HEK293 (cell line): ENCODE data around the gene NLGN1.

Experiments used
- CTCF ChIA-PET: fragments of 350-600 bp; formaldehyde crosslinking; extraction: SDS; loops from one replicate; lab custom pipeline; 2021; ENCODE audit warnings: antibody characterized with exemption; lab: Yijun Ruan, JAX
- POLR2A ChIA-PET: fragments of 300-600 bp; formaldehyde crosslinking; extraction: SDS; loops from one replicate; lab custom pipeline; 2020; ENCODE audit warnings: antibody characterized with exemption, inconsistent platforms; lab: Yijun Ruan, JAX
- H3K27ac ChIP-seq: fragments of 200-500 bp; sonication (Bioruptor generic); 2 replicates; pipeline ENCODE4 v1.5.1; 2014; ENCODE audit warnings: low read depth, low read length, control low read depth, inconsistent platforms; ENCODE audit errors: extremely low read depth
- H3K36me3 ChIP-seq, 2 experiments: fragments of 200-500 bp in 1 of 2; sonication (Bioruptor generic) in 1 of 2; 1 replicate in 1 of 2; 2 replicates in 1 of 2; pipeline ENCODE4 v1.5.1; 2014 to 2017; ENCODE audit warnings: inconsistent platforms in 2 of 2, low read length in 2 of 2; ENCODE audit not compliant: control insufficient read depth in 2 of 2, insufficient read depth in 1 of 2
- H3K4me1 ChIP-seq: fragments of 200-500 bp; sonication (Bioruptor generic); 2 replicates; pipeline ENCODE4 v1.5.1; 2014; ENCODE audit warnings: mild to moderate bottlenecking, low read length, inconsistent platforms; ENCODE audit not compliant: control insufficient read depth, insufficient read depth
- H3K4me3 ChIP-seq: 2 replicates; pipeline ENCODE4 v1.5.1; 2011; ENCODE audit warnings: low read depth, mild to moderate bottlenecking, control low read depth, low read length, moderate library complexity
- H3K9me3 ChIP-seq: fragments of 200-500 bp; sonication (Bioruptor generic); 2 replicates; pipeline ENCODE4 v1.5.1; 2014; ENCODE audit warnings: low read depth, low read length, inconsistent platforms; ENCODE audit not compliant: control insufficient read depth, insufficient read depth
- BCL11B ChIP-seq: fragments of 450-650 bp; formaldehyde crosslinking; IDR thresholded peaks from 2 replicates; pipeline ENCODE4 v1.5.1; 2016; ENCODE audit warnings: low read depth, missing biosample characterization, missing genetic modification characterization
- OSR2 ChIP-seq: fragments of 450-650 bp; formaldehyde crosslinking; IDR thresholded peaks from 2 replicates; pipeline ENCODE4 v1.5.1; 2016; ENCODE audit warnings: missing biosample characterization, missing genetic modification characterization
- SETDB1 ChIP-seq: IDR thresholded peaks from one replicate; pipeline ENCODE4 v1.6.1; 2017; ENCODE audit warnings: mild to moderate bottlenecking, low read length, moderate library complexity, mixed read lengths; ENCODE audit not compliant: insufficient read length
- ZBTB21 ChIP-seq: fragments of 450-650 bp; formaldehyde crosslinking; IDR thresholded peaks from 2 replicates; pipeline ENCODE4 v1.5.1; 2017; ENCODE audit warnings: missing biosample characterization, missing genetic modification characterization
- ZNF169 ChIP-seq: fragments of 450-650 bp; formaldehyde crosslinking; IDR thresholded peaks from 2 replicates; pipeline ENCODE4 v1.5.1; 2016; ENCODE audit warnings: missing biosample characterization, missing genetic modification characterization
- ZNF211 ChIP-seq: fragments of 450-650 bp; formaldehyde crosslinking; IDR thresholded peaks from 2 replicates; pipeline ENCODE4 v1.5.1; 2016; ENCODE audit warnings: low read depth, missing biosample characterization, missing genetic modification characterization
- ZNF404 ChIP-seq: fragments of 450-650 bp; formaldehyde crosslinking; IDR thresholded peaks from 2 replicates; pipeline ENCODE4 v1.5.1; 2017; ENCODE audit warnings: missing biosample characterization, missing genetic modification characterization
- ZNF830 ChIP-seq: fragments of 450-650 bp; IDR thresholded peaks from 2 replicates; pipeline ENCODE4 v1.5.0; 2018; ENCODE audit warnings: missing biosample characterization, missing genetic modification characterization, low read depth, mild to moderate bottlenecking, moderate library complexity
- ZSCAN30 ChIP-seq: fragments of 450-650 bp; IDR thresholded peaks from 2 replicates; pipeline ENCODE4 v1.5.1; 2018; ENCODE audit warnings: missing biosample characterization, mild to moderate bottlenecking, missing genetic modification characterization, moderate library complexity
- TF ChIP-seq, protein P1 (sequence below): fragments of 450-650 bp; formaldehyde crosslinking; IDR thresholded peaks from 2 replicates; pipeline ENCODE4 v1.5.1; 2016; ENCODE audit warnings: missing biosample characterization, missing genetic modification characterization
- TF ChIP-seq, protein P2 (sequence below): fragments of 450-650 bp; formaldehyde crosslinking; IDR thresholded peaks from 2 replicates; pipeline ENCODE4 v1.5.1; 2016; ENCODE audit warnings: missing biosample characterization, missing genetic modification characterization
- TF ChIP-seq, protein P3 (sequence below): sonication (generic); formaldehyde crosslinking; IDR thresholded peaks from 2 replicates; pipeline ENCODE4 v1.8.1; 2022; ENCODE audit warnings: mild to moderate bottlenecking, moderate library complexity, missing genetic modification reagents
- TF ChIP-seq, protein P4 (sequence below): fragments of 450-650 bp; formaldehyde crosslinking; optimal IDR thresholded peaks from 2 replicates; pipeline ENCODE3; 2016; ENCODE audit warnings: missing biosample characterization, mild to moderate bottlenecking, missing genetic modification characterization
- TF ChIP-seq, protein P5 (sequence below): fragments of 450-650 bp; formaldehyde crosslinking; conservative IDR thresholded peaks from 2 replicates; pipeline ENCODE4 v1.5.1; 2016; ENCODE audit warnings: low read depth, missing biosample characterization, missing genetic modification characterization
- TF ChIP-seq, protein P6 (sequence below): fragments of 450-650 bp; formaldehyde crosslinking; IDR thresholded peaks from 2 replicates; pipeline ENCODE4 v1.5.1; 2016; ENCODE audit warnings: missing biosample characterization, missing genetic modification characterization
- TF ChIP-seq, protein P7 (sequence below): fragments of 450-650 bp; formaldehyde crosslinking; IDR thresholded peaks from 2 replicates; pipeline ENCODE4 v1.5.1; 2016; ENCODE audit warnings: missing biosample characterization, missing genetic modification characterization
- TF ChIP-seq, protein P8 (sequence below): fragments of 450-650 bp; formaldehyde crosslinking; IDR thresholded peaks from 2 replicates; pipeline ENCODE4 v1.5.1; 2017; ENCODE audit warnings: missing biosample characterization, mild to moderate bottlenecking, missing genetic modification characterization, moderate library complexity

Gene NLGN1

DNA sequence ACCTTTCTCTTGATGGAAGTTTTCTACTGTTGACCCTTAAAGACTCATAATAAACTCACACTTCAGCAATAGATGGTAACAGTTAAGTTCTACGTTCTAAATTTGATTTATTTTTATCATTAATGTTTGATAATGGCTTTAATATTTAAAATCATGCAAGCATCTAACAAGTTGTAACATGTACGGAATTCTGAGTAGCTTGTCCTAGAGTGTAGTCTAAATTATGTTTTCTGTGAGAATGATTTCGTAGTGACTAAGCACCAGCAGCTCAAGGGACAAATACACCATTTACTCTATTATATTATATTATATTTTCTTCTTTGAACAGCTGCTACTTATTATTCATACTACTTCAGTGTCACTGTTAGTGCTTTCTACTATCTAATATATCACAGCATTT, 345.6 kb downstream of the NLGN1 start (continued):
- TF ChIP-seq ZBTB21 (tag by site-specific recombination), result no peak
- TF ChIP-seq ZNF169 (tag by site-specific recombination), result no peak
- no peak for TF ChIP-seq BCL11B (tag by site-specific recombination)
- TF ChIP-seq, protein P1, sequence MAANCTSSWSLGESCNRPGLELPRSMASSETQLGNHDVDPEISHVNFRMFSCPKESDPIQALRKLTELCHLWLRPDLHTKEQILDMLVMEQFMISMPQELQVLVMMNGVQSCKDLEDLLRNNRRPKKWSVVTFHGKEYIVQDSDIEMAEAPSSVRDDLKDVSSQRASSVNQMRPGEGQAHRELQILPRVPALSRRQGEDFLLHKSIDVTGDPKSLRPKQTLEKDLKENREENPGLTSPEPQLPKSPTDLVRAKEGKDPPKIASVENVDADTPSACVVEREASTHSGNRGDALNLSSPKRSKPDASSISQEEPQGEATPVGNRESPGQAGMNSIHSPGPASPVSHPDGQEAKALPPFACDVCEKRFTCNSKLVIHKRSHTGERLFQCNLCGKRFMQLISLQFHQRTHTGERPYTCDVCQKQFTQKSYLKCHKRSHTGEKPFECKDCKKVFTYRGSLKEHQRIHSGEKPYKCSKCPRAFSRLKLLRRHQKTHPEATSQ (tag by site-specific recombination), result no peak
- TF ChIP-seq ZNF404, result no peak
- TF ChIP-seq, protein P2, sequence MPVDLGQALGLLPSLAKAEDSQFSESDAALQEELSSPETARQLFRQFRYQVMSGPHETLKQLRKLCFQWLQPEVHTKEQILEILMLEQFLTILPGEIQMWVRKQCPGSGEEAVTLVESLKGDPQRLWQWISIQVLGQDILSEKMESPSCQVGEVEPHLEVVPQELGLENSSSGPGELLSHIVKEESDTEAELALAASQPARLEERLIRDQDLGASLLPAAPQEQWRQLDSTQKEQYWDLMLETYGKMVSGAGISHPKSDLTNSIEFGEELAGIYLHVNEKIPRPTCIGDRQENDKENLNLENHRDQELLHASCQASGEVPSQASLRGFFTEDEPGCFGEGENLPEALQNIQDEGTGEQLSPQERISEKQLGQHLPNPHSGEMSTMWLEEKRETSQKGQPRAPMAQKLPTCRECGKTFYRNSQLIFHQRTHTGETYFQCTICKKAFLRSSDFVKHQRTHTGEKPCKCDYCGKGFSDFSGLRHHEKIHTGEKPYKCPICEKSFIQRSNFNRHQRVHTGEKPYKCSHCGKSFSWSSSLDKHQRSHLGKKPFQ, result no peak
- TF ChIP-seq ZNF830, result no peak
- TF ChIP-seq, protein P3, sequence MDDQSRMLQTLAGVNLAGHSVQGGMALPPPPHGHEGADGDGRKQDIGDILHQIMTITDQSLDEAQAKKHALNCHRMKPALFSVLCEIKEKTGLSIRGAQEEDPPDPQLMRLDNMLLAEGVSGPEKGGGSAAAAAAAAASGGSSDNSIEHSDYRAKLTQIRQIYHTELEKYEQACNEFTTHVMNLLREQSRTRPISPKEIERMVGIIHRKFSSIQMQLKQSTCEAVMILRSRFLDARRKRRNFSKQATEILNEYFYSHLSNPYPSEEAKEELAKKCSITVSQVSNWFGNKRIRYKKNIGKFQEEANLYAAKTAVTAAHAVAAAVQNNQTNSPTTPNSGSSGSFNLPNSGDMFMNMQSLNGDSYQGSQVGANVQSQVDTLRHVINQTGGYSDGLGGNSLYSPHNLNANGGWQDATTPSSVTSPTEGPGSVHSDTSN (CRISPR knock-in tag), result no peak
- TF ChIP-seq SETDB1, result no peak

DNA sequence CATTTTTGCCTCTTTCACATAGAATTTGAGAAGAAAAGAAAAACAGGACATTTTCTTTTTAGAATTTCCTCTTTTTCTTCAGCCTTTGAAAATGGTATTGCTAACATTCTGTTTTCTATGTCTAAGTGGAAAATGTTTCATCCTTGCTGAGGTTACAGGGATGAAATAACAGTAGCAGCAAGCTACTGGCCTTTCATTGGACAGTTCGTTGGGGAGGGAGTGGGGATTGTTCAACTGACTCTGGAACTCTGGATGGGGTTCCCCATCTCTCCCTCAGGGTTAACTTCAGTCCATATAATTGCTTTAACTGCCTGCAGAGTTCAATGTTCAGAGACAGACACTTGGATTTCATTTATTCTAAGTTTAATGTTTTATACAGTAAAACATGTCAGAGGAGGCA, 346.0 kb downstream of the NLGN1 start:
- POLR2A ChIA-PET, result no interaction called here
- CTCF ChIA-PET, result interaction anchor here (0.6 kb wide), 1 partner anchor 148 kb away, joined by 4 read pairs; no protein-coding TSS in a partner anchor
- no peaks in the 10 kb centered on the region for H3K36me3 ChIP-seq
- no peak overlapping the region for H3K27ac ChIP-seq
- no peaks in the 10 kb centered on the region for H3K4me1 ChIP-seq
- no peak overlapping the region for H3K4me3 ChIP-seq
- no peaks in the 10 kb centered on the region for H3K9me3 ChIP-seq
- no peak for TF ChIP-seq ZNF211
- TF ChIP-seq, protein P4, sequence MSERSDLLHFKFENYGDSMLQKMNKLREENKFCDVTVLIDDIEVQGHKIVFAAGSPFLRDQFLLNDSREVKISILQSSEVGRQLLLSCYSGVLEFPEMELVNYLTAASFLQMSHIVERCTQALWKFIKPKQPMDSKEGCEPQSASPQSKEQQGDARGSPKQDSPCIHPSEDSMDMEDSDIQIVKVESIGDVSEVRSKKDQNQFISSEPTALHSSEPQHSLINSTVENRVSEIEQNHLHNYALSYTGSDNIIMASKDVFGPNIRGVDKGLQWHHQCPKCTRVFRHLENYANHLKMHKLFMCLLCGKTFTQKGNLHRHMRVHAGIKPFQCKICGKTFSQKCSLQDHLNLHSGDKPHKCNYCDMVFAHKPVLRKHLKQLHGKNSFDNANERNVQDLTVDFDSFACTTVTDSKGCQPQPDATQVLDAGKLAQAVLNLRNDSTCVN (tag by site-specific recombination), result no peak
- no peak for TF ChIP-seq ZSCAN30 (tag by site-specific recombination)
- TF ChIP-seq, protein P5, sequence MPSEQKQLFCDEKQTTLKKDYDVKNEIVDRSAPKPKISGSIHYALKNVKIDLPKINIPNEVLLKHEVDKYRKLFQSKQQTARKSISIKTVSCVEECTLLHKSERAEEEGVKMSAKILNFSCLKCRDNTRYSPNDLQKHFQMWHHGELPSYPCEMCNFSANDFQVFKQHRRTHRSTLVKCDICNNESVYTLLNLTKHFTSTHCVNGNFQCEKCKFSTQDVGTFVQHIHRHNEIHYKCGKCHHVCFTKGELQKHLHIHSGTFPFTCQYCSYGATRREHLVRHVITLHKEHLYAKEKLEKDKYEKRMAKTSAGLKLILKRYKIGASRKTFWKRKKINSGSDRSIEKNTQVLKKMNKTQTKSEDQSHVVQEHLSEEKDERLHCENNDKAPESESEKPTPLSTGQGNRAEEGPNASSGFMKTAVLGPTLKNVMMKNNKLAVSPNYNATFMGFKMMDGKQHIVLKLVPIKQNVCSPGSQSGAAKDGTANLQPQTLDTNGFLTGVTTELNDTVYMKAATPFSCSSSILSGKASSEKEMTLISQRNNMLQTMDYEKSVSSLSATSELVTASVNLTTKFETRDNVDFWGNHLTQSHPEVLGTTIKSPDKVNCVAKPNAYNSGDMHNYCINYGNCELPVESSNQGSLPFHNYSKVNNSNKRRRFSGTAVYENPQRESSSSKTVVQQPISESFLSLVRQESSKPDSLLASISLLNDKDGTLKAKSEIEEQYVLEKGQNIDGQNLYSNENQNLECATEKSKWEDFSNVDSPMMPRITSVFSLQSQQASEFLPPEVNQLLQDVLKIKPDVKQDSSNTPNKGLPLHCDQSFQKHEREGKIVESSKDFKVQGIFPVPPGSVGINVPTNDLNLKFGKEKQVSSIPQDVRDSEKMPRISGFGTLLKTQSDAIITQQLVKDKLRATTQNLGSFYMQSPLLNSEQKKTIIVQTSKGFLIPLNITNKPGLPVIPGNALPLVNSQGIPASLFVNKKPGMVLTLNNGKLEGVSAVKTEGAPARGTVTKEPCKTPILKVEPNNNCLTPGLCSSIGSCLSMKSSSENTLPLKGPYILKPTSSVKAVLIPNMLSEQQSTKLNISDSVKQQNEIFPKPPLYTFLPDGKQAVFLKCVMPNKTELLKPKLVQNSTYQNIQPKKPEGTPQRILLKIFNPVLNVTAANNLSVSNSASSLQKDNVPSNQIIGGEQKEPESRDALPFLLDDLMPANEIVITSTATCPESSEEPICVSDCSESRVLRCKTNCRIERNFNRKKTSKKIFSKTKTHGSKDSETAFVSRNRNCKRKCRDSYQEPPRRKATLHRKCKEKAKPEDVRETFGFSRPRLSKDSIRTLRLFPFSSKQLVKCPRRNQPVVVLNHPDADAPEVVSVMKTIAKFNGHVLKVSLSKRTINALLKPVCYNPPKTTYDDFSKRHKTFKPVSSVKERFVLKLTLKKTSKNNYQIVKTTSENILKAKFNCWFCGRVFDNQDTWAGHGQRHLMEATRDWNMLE, result no peak
- TF ChIP-seq, protein P6, sequence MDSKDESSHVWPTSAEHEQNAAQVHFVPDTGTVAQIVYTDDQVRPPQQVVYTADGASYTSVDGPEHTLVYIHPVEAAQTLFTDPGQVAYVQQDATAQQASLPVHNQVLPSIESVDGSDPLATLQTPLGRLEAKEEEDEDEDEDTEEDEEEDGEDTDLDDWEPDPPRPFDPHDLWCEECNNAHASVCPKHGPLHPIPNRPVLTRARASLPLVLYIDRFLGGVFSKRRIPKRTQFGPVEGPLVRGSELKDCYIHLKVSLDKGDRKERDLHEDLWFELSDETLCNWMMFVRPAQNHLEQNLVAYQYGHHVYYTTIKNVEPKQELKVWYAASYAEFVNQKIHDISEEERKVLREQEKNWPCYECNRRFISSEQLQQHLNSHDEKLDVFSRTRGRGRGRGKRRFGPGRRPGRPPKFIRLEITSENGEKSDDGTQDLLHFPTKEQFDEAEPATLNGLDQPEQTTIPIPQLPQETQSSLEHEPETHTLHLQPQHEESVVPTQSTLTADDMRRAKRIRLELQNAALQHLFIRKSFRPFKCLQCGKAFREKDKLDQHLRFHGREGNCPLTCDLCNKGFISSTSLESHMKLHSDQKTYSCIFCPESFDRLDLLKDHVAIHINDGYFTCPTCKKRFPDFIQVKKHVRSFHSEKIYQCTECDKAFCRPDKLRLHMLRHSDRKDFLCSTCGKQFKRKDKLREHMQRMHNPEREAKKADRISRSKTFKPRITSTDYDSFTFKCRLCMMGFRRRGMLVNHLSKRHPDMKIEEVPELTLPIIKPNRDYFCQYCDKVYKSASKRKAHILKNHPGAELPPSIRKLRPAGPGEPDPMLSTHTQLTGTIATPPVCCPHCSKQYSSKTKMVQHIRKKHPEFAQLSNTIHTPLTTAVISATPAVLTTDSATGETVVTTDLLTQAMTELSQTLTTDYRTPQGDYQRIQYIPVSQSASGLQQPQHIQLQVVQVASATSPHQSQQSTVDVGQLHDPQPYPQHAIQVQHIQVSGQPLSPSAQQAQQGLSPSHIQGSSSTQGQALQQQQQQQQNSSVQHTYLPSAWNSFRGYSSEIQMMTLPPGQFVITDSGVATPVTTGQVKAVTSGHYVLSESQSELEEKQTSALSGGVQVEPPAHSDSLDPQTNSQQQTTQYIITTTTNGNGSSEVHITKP (tag by site-specific recombination), result no peak
- TF ChIP-seq, protein P7, sequence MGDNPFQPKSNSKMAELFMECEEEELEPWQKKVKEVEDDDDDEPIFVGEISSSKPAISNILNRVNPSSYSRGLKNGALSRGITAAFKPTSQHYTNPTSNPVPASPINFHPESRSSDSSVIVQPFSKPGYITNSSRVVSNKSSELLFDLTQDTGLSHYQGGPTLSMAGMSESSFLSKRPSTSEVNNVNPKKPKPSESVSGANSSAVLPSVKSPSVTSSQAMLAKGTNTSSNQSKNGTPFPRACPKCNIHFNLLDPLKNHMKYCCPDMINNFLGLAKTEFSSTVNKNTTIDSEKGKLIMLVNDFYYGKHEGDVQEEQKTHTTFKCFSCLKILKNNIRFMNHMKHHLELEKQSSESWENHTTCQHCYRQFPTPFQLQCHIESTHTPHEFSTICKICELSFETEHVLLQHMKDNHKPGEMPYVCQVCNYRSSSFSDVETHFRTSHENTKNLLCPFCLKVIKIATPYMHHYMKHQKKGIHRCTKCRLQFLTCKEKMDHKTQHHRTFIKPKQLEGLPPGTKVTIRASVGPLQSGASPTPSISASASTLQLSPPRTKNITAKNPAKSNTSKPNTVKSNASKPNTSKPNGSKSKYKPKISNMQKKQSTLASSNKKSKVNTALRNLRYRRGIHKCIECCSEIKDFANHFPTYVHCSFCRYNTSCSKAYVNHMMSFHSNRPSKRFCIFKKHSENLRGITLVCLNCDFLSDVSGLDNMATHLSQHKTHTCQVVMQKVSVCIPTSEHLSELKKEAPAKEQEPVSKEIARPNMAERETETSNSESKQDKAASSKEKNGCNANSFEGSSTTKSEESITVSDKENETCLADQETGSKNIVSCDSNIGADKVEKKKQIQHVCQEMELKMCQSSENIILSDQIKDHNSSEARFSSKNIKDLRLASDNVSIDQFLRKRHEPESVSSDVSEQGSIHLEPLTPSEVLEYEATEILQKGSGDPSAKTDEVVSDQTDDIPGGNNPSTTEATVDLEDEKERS (tag by site-specific recombination), result no peak
- no peak for TF ChIP-seq OSR2 (tag by site-specific recombination)
- TF ChIP-seq BCL11B (tag by site-specific recombination), result no peak
- TF ChIP-seq, protein P8, sequence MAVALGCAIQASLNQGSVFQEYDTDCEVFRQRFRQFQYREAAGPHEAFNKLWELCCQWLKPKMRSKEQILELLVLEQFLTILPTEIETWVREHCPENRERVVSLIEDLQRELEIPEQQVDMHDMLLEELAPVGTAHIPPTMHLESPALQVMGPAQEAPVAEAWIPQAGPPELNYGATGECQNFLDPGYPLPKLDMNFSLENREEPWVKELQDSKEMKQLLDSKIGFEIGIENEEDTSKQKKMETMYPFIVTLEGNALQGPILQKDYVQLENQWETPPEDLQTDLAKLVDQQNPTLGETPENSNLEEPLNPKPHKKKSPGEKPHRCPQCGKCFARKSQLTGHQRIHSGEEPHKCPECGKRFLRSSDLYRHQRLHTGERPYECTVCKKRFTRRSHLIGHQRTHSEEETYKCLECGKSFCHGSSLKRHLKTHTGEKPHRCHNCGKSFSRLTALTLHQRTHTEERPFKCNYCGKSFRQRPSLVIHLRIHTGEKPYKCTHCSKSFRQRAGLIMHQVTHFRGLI, result no peak
